SK-N-MC (cell line): Measurements from ENCODE around the gene TMEM204.

Source experiments
- EZH2 ChIP-seq: fragments of 200-600 bp; sonication (generic); IDR thresholded peaks from one replicate; pipeline ENCODE4 v1.6.1; 2017; ENCODE audit warnings: antibody characterized with exemption
- POLR2AphosphoS5 ChIP-seq: IDR thresholded peaks from 2 replicates; pipeline ENCODE4 v1.6.1; 2012; ENCODE audit warnings: mild to moderate bottlenecking, low read depth, low read length, borderline replicate concordance

DNA sequence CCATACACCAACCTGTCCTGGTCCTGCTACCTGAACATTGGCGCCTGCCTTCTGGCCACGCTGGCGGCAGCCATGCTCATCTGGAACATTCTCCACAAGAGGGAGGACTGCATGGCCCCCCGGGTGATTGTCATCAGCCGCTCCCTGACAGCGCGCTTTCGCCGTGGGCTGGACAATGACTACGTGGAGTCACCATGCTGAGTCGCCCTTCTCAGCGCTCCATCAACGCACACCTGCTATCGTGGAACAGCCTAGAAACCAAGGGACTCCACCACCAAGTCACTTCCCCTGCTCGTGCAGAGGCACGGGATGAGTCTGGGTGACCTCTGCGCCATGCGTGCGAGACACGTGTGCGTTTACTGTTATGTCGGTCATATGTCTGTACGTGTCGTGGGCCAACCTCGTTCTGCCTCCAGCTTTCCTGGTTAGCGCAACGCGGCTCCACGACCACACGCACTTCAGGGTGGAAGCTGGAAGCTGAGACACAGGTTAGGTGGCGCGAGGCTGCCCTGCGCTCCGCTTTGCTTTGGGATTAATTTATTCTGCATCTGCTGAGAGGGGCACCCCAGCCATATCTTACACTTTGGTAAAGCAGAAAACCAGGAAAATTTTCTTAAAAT is 21.5 kb downstream of the TMEM204 start:
- TF ChIP-seq EZH2 (no peak), POLR2AphosphoS5 (no peak)
